Measurements from ENCODE around the gene ADCY9. TPM values are rescaled to one million over a fixed set of nuclear protein-coding genes. Genes with fewer than 3 reads are reported as not detected.
A peak's percentile ranks its signal among the peaks of the same experiment; 100 is the strongest.

The ADCY9 gene
- total RNA-seq, 4 donors from 2014 or later, result 13.1 to 25.1 (median 18.5) TPM

- no peak for DNase-seq (ENCODE audit: low spot score in 2 of 2)
- intact Hi-C loops (cut with DNase I; ENCODE audit: low total_unique reads), result no loop called here
- TF ChIP-seq, protein P1, sequence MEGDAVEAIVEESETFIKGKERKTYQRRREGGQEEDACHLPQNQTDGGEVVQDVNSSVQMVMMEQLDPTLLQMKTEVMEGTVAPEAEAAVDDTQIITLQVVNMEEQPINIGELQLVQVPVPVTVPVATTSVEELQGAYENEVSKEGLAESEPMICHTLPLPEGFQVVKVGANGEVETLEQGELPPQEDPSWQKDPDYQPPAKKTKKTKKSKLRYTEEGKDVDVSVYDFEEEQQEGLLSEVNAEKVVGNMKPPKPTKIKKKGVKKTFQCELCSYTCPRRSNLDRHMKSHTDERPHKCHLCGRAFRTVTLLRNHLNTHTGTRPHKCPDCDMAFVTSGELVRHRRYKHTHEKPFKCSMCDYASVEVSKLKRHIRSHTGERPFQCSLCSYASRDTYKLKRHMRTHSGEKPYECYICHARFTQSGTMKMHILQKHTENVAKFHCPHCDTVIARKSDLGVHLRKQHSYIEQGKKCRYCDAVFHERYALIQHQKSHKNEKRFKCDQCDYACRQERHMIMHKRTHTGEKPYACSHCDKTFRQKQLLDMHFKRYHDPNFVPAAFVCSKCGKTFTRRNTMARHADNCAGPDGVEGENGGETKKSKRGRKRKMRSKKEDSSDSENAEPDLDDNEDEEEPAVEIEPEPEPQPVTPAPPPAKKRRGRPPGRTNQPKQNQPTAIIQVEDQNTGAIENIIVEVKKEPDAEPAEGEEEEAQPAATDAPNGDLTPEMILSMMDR (IDR thresholded peaks at IDR 0.05), result no peak
- TF ChIP-seq POLR2A (IDR thresholded peaks at IDR 0.05), result no peak
- 75 to 85% methylated on average over 6 of the region's 6 CpGs for WGBS, 2 donors
- no peak overlapping the region for H3K4me3 ChIP-seq (ENCODE audit: low read depth, poor library complexity, severe bottlenecking)
These were observed 22.5 kb upstream of the ADCY9 start for GRCh38 chr16:4138713-4139112.

DNA sequence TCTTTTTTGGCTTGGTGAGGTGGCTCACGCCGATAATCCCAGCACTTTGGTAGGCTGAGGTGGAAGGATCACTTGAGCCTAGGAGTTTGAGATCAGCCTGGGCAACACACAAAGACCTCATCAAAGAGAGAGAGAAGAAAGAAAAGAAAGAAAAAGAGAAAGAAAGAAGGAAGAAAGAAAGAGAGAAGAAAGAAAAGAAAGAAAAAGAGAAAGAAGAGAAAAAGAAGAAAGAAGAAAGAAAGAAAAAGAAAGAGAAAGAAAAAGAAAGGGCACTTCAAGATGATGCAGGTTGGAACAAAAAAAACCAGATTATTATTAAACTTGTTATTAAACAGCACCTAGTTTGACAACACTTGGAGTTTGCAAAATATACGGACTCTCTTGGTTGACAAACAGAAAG lies 21.2 kb upstream of the ADCY9 start:
- no peak for TF ChIP-seq POLR2A (IDR thresholded peaks at IDR 0.05)
- TF ChIP-seq, protein P1 (IDR thresholded peaks at IDR 0.05), result no peak
- 85 to 89% methylated on average over 3 of the region's 3 CpGs for WGBS, 2 donors
- H3K4me3 ChIP-seq (ENCODE audit: low read depth, poor library complexity, severe bottlenecking), result no peak overlapping the region
- no peak for DNase-seq (ENCODE audit: low spot score in 2 of 2)
- intact Hi-C loops (cut with DNase I; ENCODE audit: low total_unique reads), result no loop called here

DNA sequence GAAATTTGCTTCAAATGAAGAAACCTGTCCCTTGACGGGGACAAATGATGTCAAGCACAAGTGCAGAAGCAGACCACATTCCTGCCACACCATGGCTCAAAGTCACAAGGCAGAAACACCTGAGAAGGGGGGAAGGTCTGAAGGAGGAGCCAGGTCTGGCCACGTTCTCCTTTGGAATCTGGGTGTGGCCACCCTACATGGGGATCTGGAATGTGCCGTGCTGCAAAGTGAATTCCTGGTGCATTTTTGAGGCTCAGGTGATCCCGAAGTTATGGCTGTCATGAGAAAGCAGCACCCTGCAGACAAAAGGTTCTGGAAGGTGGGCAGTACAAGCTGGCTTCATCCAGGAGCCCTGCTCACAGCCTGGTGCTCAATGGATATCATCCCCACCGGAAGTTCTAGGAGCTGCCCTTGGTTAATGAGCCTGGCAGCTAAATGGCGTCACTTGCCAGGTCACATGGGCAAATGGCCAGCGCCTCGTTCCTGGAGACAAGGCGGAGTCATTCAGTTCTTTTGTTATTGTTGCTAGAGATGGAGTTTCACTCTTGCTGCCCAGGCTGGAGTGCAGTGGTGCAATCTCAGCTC lies 20.1 kb upstream of the ADCY9 start:
- 30 to 42% methylated on average over 9 of the region's 9 CpGs for WGBS, 2 donors
- DNase-seq (ENCODE audit: low spot score in 2 of 2), result peak in 1 of 2 donors; percentile 44
- H3K4me3 ChIP-seq (ENCODE audit: low read depth, poor library complexity, severe bottlenecking), result no peak overlapping the region
- no peak for TF ChIP-seq POLR2A (IDR thresholded peaks at IDR 0.05)
- TF ChIP-seq, protein P1 (IDR thresholded peaks at IDR 0.05), result no peak
- intact Hi-C loops (cut with DNase I; ENCODE audit: low total_unique reads), result no loop called here

GRCh38 chr16:4135537-4135936 lies 19.3 kb upstream of the ADCY9 start:
- no peak overlapping the region for H3K4me3 ChIP-seq (ENCODE audit: low read depth, poor library complexity, severe bottlenecking)
- TF ChIP-seq, protein P1 (IDR thresholded peaks at IDR 0.05), result no peak
- TF ChIP-seq POLR2A (IDR thresholded peaks at IDR 0.05), result no peak
- intact Hi-C loops (cut with DNase I; ENCODE audit: low total_unique reads), result no loop called here
- 96 to 97% methylated on average over 1 of the region's 1 CpG for WGBS, 2 donors
- no peak for DNase-seq (ENCODE audit: low spot score in 2 of 2)

GRCh38 chr16:4133897-4134372 lies 17.7 kb upstream of the ADCY9 start:
- no peak for DNase-seq (ENCODE audit: low spot score in 2 of 2)
- no peak overlapping the region for H3K4me3 ChIP-seq (ENCODE audit: low read depth, poor library complexity, severe bottlenecking)
- intact Hi-C loops (cut with DNase I; ENCODE audit: low total_unique reads), result no loop called here
- TF ChIP-seq, protein P1 (IDR thresholded peaks at IDR 0.05), result no peak
- no peak for TF ChIP-seq POLR2A (IDR thresholded peaks at IDR 0.05)
- 85 to 90% methylated on average over 10 of the region's 10 CpGs for WGBS, 2 donors

DNA sequence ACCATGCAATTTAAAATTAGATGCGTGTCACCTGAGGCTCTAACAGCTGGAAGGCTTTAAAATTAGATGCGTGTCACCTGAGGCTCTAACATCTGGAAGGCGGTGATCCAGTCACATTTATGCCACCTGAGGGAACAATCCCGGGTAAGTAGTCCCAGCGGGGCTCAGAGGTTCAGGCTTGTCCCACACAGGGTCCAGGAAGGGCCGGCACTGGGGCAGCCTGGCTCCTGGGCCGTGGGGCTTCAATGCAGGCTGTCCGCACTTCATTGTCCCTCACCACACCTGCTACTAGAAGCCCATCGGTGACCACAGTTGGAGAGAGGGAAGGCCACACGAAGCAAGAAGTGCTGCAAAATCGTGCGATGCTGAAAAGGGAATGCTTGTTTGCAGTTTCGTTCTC lies 15.4 kb upstream of the ADCY9 start:
- WGBS, 2 donors, result 56 to 57% methylated on average over 12 to 13 of the region's 13 CpGs

More for the DNA sequence above, 15.4 kb upstream of the ADCY9 start:
- no peak for DNase-seq (ENCODE audit: low spot score in 2 of 2)
- no peak overlapping the region for H3K4me3 ChIP-seq (ENCODE audit: low read depth, poor library complexity, severe bottlenecking)
- intact Hi-C loops (cut with DNase I; ENCODE audit: low total_unique reads), result no loop called here
- TF ChIP-seq, protein P1 (IDR thresholded peaks at IDR 0.05), result no peak
- TF ChIP-seq POLR2A (IDR thresholded peaks at IDR 0.05), result no peak

Measured in lower leg skin (tissue), 4 donors.